Gastrocnemius medialis (tissue), 4 donors: ENCODE measurements around the gene BCAT1. TPM values are rescaled to one million over a fixed set of nuclear protein-coding genes. Genes with fewer than 3 reads are reported as not detected.

Experiments used
- ATAC-seq, 2 donors: fragments of 150-250 bp; one replicate each; pipeline ENCODE4 v1.9.1; 2016
- DNase-seq, 2 donors: peaks; one replicate each; pipeline ENCODE4 v3.0.0-alpha.2; 2019
- H3K27ac ChIP-seq, 4 donors: fragments of 200-600 bp; sonication (generic); 1 replicate in 1 of 4; 2 replicates in 3 of 4; pipeline ENCODE4 v1.5.1; 2016 to 2018; ENCODE audit warnings: mild to moderate bottlenecking in 2 of 4, moderate library complexity in 1 of 4
- H3K27me3 ChIP-seq, 3 donors: fragments of 200-600 bp; sonication (generic) in 2 of 3; 1 replicate in 1 of 3; 2 replicates in 2 of 3; pipeline versions ENCODE4 v1.5.1 to v1.6.0; 2016 to 2019; ENCODE audit warnings: mild to moderate bottlenecking in 1 of 3, moderate library complexity in 1 of 3
- H3K36me3 ChIP-seq, 2 donors: fragments of 200-600 bp; sonication (generic) in 1 of 2; one replicate each; pipeline ENCODE4 v1.5.1; 2017 to 2018
- H3K4me1 ChIP-seq, 2 donors: fragments of 200-600 bp; sonication (generic) in 1 of 2; one replicate each; pipeline ENCODE4 v1.5.1; 2016 to 2017; ENCODE audit warnings: mild to moderate bottlenecking in 2 of 2
- H3K4me3 ChIP-seq, 4 donors: fragments of 200-600 bp; sonication (generic) in 3 of 4; 1 replicate in 1 of 4; 2 replicates in 3 of 4; pipeline ENCODE4 v1.5.1; 2016 to 2019; ENCODE audit warnings: mild to moderate bottlenecking in 2 of 4
- H3K9me3 ChIP-seq, 3 donors: fragments of 200-600 bp; sonication (generic) in 2 of 3; 1 replicate in 1 of 3; 2 replicates in 2 of 3; pipeline ENCODE4 v1.5.1; 2016 to 2019
- CTCF ChIP-seq, 5 experiments: fragments of 450-650 bp in 3 of 5; fragments of 200-600 bp in 2 of 5; sonication (generic) in 2 of 5; IDR thresholded peaks in 4 of 5; conservative IDR thresholded peaks in 1 of 5; 1 replicate in 4 of 5; 2 replicates in 1 of 5; pipeline ENCODE4 v1.5.1; 2016 to 2019; ENCODE audit warnings: antibody characterized with exemption in 5 of 5, mild to moderate bottlenecking in 3 of 5, moderate library complexity in 3 of 5
- POLR2A ChIP-seq, 2 donors: fragments of 450-650 bp; IDR thresholded peaks; one replicate each; pipeline ENCODE4 v1.6.1; 2017; ENCODE audit warnings: antibody characterized with exemption in 2 of 2, mild to moderate bottlenecking in 2 of 2, moderate library complexity in 2 of 2
- in situ Hi-C, 4 donors: fragments of 200-750 bp; cut with MboI; loops; one replicate each; pipeline versions ENCODE4 v1.15.0 to v1.8.0; 2017; ENCODE audit warnings: low sequenced_read_pairs in 4 of 4
- intact Hi-C: fragments of 100-400 bp; cut with DNase I; formaldehyde crosslinking; loops from one replicate; pipeline ENCODE4 v1.15.1; 2023; ENCODE audit warnings: low total_unique reads
- total RNA-seq, 4 donors: library from RNA; depleted of rRNA; stranded (reverse); fragments of >200 nt; gene quantifications; one replicate each; pipeline versions ENCODE4 v1.1.0 to v1.2.3, GENCODE V29; 2016

Gene BCAT1
- total RNA-seq, 4 donors from 2014 or later, result 1.6 to 7.5 (median 3.9) TPM

- in situ Hi-C loops (no loop called here), intact Hi-C loops (no loop called here)
- Histone ChIP-seq H3K4me1 (no peaks in the 10 kb centered on the region), H3K27me3 (no peaks in the 10 kb centered on the region), H3K9me3 (no peaks in the 10 kb centered on the region), H3K27ac (no peak overlapping the region), H3K4me3 (no peak overlapping the region), H3K36me3 (no peaks in the 10 kb centered on the region)
- DNase-seq (no peak), ATAC-seq (no peak)
- no peak for TF ChIP-seq POLR2A (IDR thresholded peaks at IDR 0.05)
- no peak for TF ChIP-seq CTCF (IDR thresholded peaks at IDR 0.05 in 4 of 5, conservative IDR thresholded peaks at IDR 0.05 in 1 of 5)
Measured at GRCh38 chr12:24890048-24890803, 58.7 kb downstream of the BCAT1 start.

GRCh38 chr12:24889411-24889810, 59.5 kb downstream of the BCAT1 start:
- TF ChIP-seq CTCF (IDR thresholded peaks at IDR 0.05 in 4 of 5, conservative IDR thresholded peaks at IDR 0.05 in 1 of 5), result no peak
- TF ChIP-seq POLR2A (IDR thresholded peaks at IDR 0.05), result no peak
- H3K27ac ChIP-seq, result no peak overlapping the region
- H3K36me3 ChIP-seq, result no peaks in the 10 kb centered on the region
- H3K27me3 ChIP-seq, result no peaks in the 10 kb centered on the region
- in situ Hi-C loops, result no loop called here
- no peaks in the 10 kb centered on the region for H3K9me3 ChIP-seq
- intact Hi-C loops, result no loop called here
- ATAC-seq (no peak), DNase-seq (no peak)
- no peaks in the 10 kb centered on the region for H3K4me1 ChIP-seq
- no peak overlapping the region for H3K4me3 ChIP-seq

GRCh38 chr12:24888813-24889212, 60.1 kb downstream of the BCAT1 start:
- no peaks in the 10 kb centered on the region for H3K4me1 ChIP-seq
- H3K4me3 ChIP-seq, result no peak overlapping the region
- TF ChIP-seq CTCF (IDR thresholded peaks at IDR 0.05 in 4 of 5, conservative IDR thresholded peaks at IDR 0.05 in 1 of 5) (no peak), POLR2A (IDR thresholded peaks at IDR 0.05) (no peak)
- no peaks in the 10 kb centered on the region for H3K9me3 ChIP-seq
- H3K27ac ChIP-seq, result no peak overlapping the region
- no peaks in the 10 kb centered on the region for H3K27me3 ChIP-seq
- in situ Hi-C loops (no loop called here), intact Hi-C loops (no loop called here)
- no peak for ATAC-seq
- no peaks in the 10 kb centered on the region for H3K36me3 ChIP-seq
- no peak for DNase-seq

- Histone ChIP-seq H3K36me3 (no peaks in the 10 kb centered on the region), H3K27ac (no peak overlapping the region), H3K4me3 (no peak overlapping the region), H3K4me1 (no peaks in the 10 kb centered on the region), H3K27me3 (no peaks in the 10 kb centered on the region), H3K9me3 (no peaks in the 10 kb centered on the region)
- in situ Hi-C loops, result no loop called here
- TF ChIP-seq CTCF (IDR thresholded peaks at IDR 0.05 in 4 of 5, conservative IDR thresholded peaks at IDR 0.05 in 1 of 5) (no peak), POLR2A (IDR thresholded peaks at IDR 0.05) (no peak)
- intact Hi-C loops, result no loop called here
- no peak for DNase-seq
- no peak for ATAC-seq
Measured at GRCh38 chr12:24884911-24885310, 64.0 kb downstream of the BCAT1 start.
